ENCODE results near the gene PCDH7.

GRCh38 chr4:30722092-30722358, 1.9 kb downstream of the PCDH7 start:
- TF ChIP-seq POLR2AphosphoS5 (IDR thresholded peaks at IDR 0.05), result no peak
- peak in 1 of 4 experiments; percentile 12 for TF ChIP-seq CTCF (IDR thresholded peaks at IDR 0.05)
- TF ChIP-seq POLR2A (IDR thresholded peaks at IDR 0.05), result no peak
- TF ChIP-seq EP300 (IDR thresholded peaks at IDR 0.05), result no peak

Data from sigmoid colon (tissue), 4 donors.